GM21423 (cell line): ENCODE data around the gene CFAP45.

Source experiments
- ATAC-seq: cut with Tn5 transposase; IDR thresholded peaks from one replicate; pipeline ENCODE4 v1.9.1; 2021; ENCODE audit warnings: mild to moderate bottlenecking, moderate library complexity; ENCODE audit not compliant: unreplicated experiment

The CFAP45 gene

DNA sequence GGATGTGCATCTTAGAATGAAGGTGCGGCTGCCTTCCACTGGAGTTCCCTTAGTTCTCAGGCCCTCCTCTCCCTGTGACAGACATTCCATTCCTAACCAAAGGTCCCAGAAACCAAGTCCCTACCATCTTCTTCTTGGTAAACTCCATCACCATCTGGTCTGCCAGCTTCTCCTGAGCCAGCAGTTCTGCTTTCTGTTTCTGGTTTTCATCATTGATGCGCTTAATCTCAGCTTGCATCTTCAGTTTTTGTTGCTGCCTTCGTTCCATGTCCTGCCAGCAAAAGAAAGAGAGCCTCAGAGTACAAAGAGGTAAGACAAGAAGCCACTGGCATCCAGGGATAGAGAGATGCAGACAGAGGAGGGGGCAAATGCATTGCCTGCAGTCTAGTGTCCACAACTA, 19.5 kb downstream of the CFAP45 start:
- no peak for ATAC-seq

DNA sequence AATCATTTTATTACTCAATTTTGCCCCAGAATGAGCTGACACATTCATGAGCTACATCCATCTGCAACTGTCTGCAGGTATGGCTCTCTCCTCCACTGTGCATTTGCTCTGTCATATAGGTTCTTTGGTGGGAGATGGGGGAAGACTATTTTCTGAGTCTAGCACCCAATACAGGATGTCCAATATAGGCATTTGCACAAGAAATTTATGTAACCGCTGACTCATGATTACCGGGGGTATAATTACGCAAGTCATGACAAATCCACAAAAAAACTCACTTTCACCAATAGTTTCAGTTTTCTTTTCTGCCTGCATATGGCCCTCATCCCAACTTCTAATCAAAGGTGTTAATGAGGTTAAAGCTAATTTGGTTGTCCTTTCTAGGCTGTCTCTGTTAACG, 20.0 kb downstream of the CFAP45 start:
- no peak for ATAC-seq

GRCh38 chr1:159879136-159879535, 20.8 kb downstream of the CFAP45 start:
- ATAC-seq: no peak

DNA sequence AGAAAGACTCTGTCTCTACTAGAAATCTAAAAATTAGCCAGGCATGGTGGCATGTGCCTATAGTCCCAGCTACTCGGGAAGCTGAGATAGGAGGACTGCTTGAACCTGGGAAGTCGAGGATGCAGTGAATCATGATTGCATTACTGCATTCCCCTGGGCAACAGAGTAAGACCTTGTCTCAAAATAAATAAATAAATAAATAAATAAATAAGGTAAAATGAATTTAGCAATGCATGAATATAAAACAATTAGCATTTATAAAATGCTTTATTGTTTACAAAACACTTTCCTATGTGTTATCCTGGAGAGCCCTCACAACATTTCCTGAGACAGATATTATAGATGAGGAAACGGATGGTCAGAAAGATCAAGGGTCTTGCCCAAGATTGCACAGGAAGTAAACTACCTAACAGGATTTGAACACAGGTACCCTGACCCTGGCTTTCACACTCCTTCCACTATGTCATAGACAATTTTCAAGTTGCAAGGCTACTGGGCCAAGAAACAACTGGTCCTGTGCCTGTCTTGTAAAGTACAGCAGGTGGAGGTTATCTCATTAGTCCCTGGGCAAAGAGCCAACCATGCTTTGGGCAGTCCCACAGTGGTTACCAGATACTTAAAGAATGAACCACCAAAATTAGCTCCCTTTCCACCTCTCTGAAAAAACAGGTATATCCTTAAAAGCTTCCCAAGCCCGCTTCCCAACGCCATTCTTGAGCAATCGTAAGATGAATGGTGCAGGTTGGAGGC, 22.1 kb downstream of the CFAP45 start:
- ATAC-seq: no peak

DNA sequence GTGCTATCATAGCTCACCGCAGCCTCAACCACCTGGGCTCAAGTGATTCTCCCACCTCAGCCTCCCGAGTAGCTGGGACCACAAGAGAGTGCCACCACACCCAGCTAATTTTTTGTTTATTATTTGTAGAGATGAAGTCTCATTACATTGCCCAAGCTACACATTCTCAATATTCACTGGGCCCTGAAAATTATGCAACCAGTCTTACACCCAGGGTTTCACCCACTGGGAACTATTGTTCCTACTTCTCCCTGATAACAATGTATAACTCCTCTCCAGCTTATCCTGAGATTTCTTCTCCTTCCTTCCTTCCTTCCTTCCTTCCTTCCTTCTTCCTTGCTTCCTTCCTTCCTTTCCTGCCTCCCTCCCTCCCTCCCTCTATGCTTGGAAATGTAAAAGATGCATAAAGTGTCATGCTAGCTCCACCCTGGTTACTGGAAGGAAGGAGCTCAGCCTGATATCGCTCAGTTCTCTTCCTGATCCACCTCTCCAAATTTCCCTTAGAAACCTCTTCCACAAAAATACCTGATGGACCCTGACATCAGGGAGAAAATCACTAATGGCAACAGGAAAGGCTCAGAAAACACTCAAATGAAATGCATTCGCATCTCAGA, 26.3 kb downstream of the CFAP45 start:
- ATAC-seq: no peak

GRCh38 chr1:159872891-159873290, 27.1 kb downstream of the CFAP45 start:
- no peak for ATAC-seq

GRCh38 chr1:159870704-159871103, 29.3 kb downstream of the CFAP45 start:
- no peak for ATAC-seq

DNA sequence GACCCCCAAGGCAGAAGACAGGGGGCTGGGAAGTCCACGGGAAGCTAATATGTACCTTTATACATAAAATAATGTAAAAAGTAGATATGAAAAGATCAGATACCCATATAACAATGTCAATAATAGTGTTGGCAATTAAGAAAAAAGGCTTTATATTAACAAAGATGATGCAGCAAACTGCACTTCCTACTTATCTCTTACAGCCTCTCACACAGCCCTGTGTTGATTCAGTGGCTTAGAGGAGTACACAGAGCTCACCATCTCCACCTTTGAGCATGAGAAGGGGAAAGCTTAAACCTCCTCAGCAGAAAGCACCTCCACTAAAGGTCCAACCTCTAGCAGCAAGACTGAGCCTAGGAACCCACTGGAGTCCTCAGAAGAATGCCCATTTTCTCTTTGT, 30.4 kb downstream of the CFAP45 start:
- no peak for ATAC-seq

- peak; percentile 63 for ATAC-seq
These were observed 30.8 kb downstream of the CFAP45 start for GRCh38 chr1:159869173-159869572.

DNA sequence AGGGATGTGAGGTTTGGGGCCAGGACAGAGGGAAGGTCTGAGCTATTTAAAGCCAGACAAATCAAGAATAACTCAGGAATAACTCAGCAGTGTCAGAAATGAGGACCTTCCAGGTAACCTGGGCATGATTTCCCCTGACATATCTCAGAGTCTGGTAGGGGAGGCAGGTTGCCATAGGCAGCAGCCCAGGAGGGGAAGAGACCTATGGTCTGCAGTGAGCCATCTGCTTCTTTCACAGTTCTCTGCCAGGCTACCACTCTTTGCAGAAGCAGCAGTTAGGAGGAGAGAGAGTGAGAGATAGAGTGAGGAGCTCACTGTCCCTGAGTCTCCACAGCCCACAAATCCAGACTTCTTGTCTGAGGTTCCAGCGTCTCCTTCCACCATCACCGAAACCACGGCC, 31.2 kb downstream of the CFAP45 start:
- peak; percentile 30 for ATAC-seq

DNA sequence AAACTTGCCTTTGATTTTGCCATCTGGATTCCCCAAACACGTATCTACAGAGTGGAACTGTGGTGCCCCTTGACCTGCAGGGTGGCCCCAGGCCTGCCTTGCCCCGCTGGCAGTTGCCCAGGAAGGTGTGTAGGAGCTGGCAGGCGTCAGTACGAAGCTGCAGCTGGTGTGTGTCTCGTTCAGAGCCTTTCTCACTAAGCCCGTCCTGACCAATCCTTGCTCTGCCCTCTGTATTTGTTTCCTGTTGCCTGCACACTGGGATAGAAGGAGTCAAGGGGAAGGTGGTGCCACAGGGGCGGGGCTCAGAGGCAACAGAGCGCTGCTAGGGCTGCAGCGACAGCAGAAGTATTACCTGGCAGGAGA, 32.3 kb downstream of the CFAP45 start:
- no peak for ATAC-seq

DNA sequence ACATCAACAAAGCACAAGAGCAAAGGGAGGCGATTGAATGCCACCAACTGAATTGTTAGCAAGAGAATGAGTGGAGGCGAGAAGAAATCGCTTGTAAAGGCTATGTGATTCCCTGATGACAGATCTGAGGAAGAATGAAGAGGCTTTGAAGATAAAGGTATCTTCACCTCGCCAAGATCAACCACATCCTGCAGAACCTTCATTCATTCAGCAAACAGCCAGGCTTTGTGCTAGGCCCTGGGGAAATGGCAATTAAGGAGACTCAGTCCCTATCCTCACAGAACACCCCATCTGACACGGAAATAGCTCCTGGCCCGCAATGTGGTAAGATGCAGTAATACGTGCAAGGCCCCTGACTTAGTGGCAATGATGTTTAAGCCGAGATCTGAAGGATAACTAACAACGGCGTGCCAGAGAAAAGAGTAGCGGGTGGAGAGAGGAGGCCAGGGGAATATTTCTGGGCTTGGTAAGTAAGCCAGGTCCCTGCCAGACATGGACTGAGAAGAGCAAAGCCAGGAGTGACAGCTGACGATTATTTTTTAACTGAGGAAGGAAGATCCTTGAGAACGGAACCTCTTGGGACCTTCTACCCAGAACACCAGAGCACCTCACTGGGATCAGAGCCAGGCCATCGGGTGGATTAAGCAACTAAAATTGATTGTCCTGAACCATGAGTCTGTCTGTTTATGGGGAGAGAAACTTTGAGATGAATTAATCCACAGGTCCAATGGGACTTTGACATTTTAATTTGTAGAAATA, 32.9 kb downstream of the CFAP45 start:
- no peak for ATAC-seq

GRCh38 chr1:159866066-159866465, 33.9 kb downstream of the CFAP45 start:
- ATAC-seq: no peak

- ATAC-seq: no peak
These were observed 35.7 kb downstream of the CFAP45 start for GRCh38 chr1:159864262-159864661.

DNA sequence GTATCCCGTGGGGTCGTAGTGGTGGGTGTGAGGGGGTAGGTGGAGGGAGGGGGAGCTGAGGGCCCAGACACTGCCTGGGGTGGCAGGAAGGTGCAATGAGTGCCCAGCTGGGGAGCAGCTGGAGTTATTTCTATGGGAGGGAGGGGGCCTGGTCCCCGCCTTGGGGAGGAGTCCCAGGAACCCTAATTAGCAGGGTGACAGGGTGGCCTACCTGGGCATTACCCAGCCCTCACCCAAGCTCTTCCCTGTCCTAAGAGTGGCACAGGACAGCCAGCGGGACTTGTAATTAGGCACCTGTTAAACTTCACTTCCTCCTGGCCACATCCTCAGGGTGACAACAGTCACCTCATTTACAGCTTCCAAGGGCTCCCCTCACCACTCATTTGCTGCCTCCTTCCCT, 37.4 kb downstream of the CFAP45 start, which contains the start of gene VSIG8:
Gene VSIG8, minus strand, starts transcription at position 101 of the 400 bp plus-strand sequence. CDS start 136 bp downstream, outside the sequence.
- ATAC-seq: no peak

DNA sequence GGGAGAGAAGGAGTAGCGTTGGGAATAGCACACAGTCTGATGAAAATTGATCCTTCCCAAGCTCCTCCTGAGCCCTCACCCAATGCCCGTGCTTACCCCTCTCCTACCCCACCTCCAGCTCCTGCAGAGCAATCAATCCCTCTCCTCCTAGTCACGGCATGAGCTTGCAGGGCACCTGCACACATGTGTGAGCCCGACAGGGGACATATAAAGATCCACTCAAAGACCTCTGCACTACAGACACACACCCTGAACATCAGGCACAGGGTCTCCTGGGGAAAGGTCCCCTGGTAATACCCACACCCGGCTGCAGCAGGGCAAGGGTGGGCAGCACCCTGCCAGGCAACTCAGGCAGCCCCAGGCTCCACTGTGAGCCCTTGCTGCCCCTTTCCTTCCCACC, 37.9 kb downstream of the CFAP45 start:
- no peak for ATAC-seq

- ATAC-seq: no peak
These were observed 38.7 kb downstream of the CFAP45 start for GRCh38 chr1:159861218-159861617.

GRCh38 chr1:159860456-159860855, 39.5 kb downstream of the CFAP45 start:
- no peak for ATAC-seq

DNA sequence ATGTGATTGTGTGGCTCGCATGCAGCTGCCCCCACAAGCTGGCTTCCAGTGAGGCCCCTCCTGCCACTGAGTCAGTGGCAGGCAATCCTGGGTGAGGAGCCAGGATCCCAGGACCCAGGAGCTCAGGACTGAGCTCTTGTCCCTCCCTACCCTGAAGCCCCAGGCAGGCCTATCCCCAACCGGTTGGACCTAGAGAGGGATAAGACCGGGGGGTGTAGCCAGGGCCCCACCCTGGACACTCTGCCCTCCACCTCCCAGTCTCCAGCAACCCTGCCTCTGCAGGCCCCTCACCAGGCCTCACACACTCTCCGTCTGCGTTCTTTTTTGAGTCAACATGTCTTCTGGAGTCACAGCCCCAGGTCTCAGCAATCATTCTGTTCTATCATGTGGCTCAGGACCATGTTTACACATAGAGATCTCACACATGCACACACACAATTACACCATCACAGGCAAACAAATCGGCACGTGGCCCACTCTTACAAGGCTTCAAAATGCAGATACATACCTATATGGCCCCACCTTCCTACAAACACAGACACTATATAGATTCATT, 40.1 kb downstream of the CFAP45 start:
- no peak for ATAC-seq

- no peak for ATAC-seq
These were observed 42.1 kb downstream of the CFAP45 start for GRCh38 chr1:159857889-159858288.

DNA sequence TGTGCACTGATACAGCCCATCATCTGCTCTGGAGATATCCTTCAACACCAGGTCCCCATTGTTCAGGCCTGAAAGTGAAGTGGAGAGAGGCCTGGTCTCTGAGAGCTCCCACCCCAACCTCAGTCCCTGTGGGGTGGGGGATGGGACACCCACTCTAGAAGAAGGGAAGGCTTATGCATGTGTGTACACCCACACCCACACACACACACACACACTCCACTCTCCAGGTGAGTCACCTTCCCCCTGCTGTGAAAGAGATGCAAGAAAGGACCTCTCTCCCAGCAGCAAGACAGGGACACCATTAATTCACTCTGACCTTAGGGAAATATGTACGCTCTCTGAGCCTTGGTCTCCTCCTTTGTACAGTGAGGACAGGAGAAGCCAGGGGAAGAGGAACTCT, 43.4 kb downstream of the CFAP45 start:
- ATAC-seq: no peak

- ATAC-seq: no peak
These were observed 44.3 kb downstream of the CFAP45 start for GRCh38 chr1:159855709-159856108.
